Left lobe of liver (tissue), 2 donors: ENCODE data around the gene SPINT3. TPM values are rescaled to one million over a fixed set of nuclear protein-coding genes. Genes with fewer than 3 reads are reported as not detected.

Experiments
- ATAC-seq: fragments of 200-7000 bp; cut with Tn5 transposase; one replicate; pipeline ENCODE4 v1.9.1; 2020; ENCODE audit warnings: mild to moderate bottlenecking, moderate library complexity
- DNase-seq: peaks from one replicate; pipeline ENCODE4 v3.0.0-alpha.2; 2020; ENCODE audit warnings: low spot score
- total RNA-seq: library from RNA; stranded (reverse); gene quantifications from one replicate; pipeline ENCODE4 v1.2.1, GENCODE V29; 2021
- donor health status: DM: no; HTN: no; CAD: no; lungs with moderate emphysema.
- donor health status: DM: no; HTN: yes; CAD: no.

Gene SPINT3, protein sequence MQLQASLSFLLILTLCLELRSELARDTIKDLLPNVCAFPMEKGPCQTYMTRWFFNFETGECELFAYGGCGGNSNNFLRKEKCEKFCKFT
- not detected for total RNA-seq

- peak; percentile 50 for DNase-seq
- ATAC-seq: peak; percentile 66
Measured at GRCh38 chr20:45515147-45515913, at the start of gene SPINT3. Gene SPINT3, minus strand, starts transcription at chr20:45515622. Its CDS starts 14 bp downstream, at chr20:45515608.

- DNase-seq: no peak
- no peak for ATAC-seq
Measured at GRCh38 chr20:45564760-45565276, 49.4 kb upstream of the SPINT3 start.

DNA sequence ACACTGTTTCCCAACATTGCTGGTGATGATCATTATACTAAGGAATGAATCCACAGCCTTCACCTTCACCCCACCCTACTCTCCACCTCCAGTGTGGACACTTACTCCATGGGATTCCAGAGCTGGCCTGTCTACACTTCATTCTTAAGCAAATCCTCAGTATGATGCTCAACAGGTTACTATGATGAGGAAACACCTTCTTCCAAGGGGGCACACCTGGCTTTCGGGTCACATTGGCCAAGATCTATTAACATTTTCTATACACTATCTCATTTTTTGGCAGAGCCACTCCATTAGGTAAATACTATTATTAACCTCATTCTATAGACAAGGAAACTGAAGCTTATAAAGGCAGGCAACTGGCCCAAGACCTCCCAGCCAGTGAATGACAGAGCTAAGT, 39.8 kb upstream of the SPINT3 start:
- DNase-seq: no peak
- no peak for ATAC-seq

DNA sequence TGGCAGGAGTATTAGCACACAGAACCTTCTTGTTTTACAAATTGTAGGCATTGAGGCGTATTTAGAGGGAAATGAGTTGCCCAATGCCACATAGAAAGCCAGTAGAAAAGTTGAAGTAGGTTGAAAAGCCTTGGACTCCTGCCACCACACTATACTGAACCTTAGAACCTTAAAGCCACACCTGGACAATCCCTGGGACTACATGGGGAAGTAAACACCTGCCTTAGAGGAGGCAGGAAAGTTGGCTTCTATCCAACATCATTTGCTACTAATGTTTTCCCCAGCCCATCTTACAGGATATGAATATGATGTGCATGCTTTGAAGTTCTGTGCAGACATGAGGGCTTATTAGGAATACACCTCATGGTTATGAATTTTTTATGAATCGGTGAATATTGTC, 37.0 kb upstream of the SPINT3 start:
- DNase-seq: no peak
- ATAC-seq: no peak

GRCh38 chr20:45550765-45551164, 35.3 kb upstream of the SPINT3 start:
- DNase-seq (no peak), ATAC-seq (no peak)

- ATAC-seq (no peak), DNase-seq (no peak)
Measured at GRCh38 chr20:45548410-45548809, 33.0 kb upstream of the SPINT3 start.

- no peak for DNase-seq
- no peak for ATAC-seq
Measured at GRCh38 chr20:45547206-45547770, 31.9 kb upstream of the SPINT3 start, which contains the start of gene EPPIN. Gene EPPIN, minus strand, starts transcription at chr20:45547401. Its CDS starts 44 bp downstream, at chr20:45547357.

DNA sequence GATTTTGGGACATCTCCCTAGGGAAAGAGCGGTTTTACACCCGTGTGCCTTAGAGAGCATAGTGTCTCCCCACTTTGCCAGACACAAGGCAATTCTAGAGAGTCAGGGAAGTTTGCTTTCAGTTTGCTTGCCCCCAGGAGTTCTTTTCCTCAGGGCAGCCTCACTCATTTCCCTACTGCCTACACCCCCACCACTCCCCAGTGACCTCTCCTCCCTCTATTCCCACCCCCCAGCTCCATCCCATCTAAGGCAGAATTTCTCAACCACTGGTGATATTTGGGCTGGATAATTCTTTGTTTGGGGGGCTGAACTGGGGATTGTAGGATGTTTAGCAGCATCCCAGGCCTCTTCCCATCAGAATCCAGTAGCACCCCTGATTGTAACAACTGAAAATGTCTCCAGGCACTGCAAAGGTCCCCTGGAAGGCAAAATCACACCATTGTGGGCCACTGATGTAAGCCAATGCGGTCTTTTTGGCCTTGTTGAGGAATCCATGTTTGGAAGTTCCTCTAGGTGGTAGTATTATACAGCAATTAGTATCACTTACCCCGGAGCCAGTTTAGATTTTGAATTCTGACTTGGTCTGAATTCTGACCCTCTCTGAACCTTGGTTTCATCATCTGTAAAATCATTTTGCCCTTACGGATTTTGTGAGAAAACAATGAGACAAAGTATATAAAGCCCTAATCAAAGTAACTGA, 30.5 kb upstream of the SPINT3 start:
- peak; percentile 63 for ATAC-seq

DNA sequence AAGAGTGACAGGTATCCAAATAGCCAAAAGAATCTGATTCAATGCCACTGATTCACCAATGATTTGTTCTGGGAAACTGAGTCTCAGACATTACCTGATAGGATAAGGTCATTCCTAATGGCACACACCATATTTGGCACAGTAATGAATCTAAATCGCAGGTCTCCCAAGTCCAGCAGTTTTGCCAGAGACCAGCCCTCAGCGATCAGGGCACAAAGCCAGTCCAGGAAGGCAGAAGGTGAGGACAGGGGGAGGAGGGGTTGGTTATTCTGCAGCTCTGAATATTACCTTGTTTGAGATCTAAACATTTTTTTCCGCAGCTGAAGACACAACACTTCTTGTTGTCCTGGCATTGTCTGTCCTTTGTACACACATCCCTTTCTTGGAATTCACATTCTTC, 29.9 kb upstream of the SPINT3 start:
- DNase-seq: no peak
- ATAC-seq: no peak

More for the DNA sequence above, 30.5 kb upstream of the SPINT3 start:
- no peak for DNase-seq

GRCh38 chr20:45539382-45539781, 24.0 kb upstream of the SPINT3 start, which contains the start of gene WFDC6:
Gene WFDC6, minus strand, starts transcription at chr20:45539482. Its CDS starts 75 bp downstream, at chr20:45539407.
- no peak for DNase-seq
- no peak for ATAC-seq

GRCh38 chr20:45538209-45538799, 22.9 kb upstream of the SPINT3 start:
- DNase-seq (no peak), ATAC-seq (no peak)

GRCh38 chr20:45527294-45527693, 11.9 kb upstream of the SPINT3 start:
- DNase-seq: no peak
- ATAC-seq: no peak

- DNase-seq (no peak), ATAC-seq (no peak)
Measured at GRCh38 chr20:45523821-45524220, 8.4 kb upstream of the SPINT3 start.

DNA sequence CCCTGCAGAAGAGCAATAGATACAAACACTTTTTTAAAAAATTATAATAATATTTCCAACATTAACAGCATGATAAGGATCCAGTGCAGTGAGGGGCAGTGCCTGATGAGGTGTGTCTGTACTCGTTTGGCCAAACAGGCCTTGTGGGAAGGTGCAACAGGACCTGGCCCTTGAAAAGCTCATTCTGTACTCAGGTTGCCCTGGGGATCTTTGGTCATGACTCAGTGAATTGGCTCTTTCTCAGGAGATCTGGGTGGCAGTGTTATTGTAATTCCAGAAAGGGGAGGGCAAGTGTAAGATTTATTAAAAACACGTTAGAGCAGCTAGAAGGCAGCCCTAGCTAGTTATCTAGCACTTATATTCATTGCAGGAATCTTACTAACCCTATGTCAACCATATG, 2.9 kb upstream of the SPINT3 start:
- ATAC-seq (no peak), DNase-seq (no peak)

- DNase-seq (no peak), ATAC-seq (peak; percentile 26)
Measured at GRCh38 chr20:45510242-45510862, 5.1 kb downstream of the SPINT3 start.

DNA sequence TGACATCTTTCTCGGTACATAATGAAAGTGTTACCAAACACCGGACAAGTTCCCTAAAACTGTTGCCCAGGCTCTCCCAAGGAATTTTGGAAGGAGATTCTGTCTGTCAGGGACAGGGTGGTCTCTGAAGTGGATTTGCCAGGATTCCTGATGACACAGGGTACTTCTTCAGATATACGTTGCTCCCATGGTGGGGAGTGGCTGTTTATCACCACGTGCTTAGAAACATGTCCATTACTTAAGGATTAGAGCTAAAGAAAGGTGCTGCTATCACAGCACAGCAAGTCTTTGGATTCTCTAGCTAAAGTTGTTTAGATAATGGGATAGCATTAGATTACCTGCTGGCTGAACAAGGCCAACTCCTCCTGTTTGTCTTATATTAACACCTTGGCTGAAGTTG, 6.3 kb downstream of the SPINT3 start:
- no peak for ATAC-seq
- DNase-seq: no peak

DNA sequence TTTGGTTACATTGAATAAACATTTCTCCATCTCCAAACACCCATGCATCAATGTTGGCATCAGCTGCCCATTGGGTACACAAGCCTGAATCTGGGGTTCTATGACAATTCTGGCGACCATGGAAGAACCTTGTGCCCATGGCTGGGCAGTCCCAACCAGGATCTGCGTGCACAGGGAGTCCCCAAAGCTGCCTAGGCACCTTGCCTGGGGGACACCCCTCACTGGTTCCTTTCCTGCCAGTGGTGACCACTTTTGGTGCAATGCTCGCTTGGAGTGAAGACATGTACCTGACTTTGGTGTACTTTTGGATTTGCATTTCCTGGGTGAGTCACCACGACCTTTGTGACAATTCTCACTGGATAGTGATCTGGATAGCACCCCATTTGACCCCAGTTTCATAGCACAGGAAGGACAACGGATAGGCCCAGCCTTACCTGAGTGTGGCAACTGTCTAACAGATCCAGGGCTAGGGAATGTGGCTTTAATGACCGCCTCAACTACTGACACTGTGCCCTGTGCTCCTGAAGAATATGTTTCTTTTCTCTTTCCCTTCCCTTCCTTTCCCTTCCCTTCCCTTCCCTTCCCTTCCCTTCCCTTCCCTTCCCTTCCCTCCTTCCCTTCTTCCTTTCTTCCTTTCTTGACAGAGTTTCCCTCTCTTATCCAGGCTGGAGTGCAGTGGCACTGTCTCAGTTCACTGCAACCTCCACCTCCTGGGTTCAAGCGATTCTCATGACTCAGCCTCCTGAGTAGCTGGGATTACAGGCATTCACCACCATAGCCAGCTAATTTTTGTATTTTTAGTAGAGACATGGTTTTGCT, 7.1 kb downstream of the SPINT3 start:
- ATAC-seq: no peak
- no peak for DNase-seq

- no peak for ATAC-seq
- DNase-seq: no peak
Measured at GRCh38 chr20:45507011-45507820, 8.2 kb downstream of the SPINT3 start.

DNA sequence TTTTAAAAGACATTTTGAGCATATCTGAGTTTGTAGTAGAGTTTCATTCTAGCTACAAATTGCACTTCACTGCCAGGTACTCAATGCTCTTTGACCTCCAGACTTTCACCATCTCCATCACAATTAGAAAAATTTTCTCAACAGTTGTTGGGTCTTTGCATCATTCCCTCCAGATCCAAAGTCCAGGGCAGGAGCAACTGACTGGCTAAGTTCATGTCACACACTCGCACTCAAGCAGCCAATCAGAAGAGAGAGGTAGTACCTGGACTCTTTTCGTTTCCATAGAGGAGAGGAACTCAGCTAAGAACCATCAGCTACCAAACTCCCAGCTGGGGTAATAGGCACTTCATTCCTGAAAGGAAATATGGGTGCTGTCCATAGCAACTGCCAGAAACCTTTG, 9.0 kb downstream of the SPINT3 start:
- peak; percentile 58 for ATAC-seq

More for the DNA sequence above, 9.0 kb downstream of the SPINT3 start:
- DNase-seq: peak; percentile 48
